ENCODE data around the gene YWHAG.
"Not testable (repeated sequence)": the region's sequence is repeated elsewhere in the genome, so short reads cannot be mapped to it uniquely, and the experiment has no call there.

YWHAG gene

DNA sequence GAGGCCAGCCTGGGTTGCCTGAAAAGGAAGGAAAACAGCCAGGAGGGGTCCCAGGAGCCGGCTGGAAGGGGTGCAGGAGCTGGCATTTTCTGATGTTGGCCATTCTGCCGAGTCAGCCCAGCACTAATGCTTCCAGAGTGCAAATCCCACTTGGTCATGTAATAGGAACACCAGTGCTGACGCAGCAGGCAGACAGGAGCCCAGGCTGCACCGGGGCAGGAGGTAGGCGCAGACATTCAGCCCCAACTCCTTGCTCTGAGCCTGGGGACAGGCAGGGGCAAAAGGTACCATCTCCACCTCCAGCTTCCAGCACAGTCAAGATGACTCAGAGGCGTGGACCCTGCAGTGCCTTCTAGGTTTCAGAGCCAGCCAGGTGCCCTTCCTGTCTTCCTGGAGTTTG is 10.2 kb upstream of the YWHAG start:
- peaks cover 61% of the 10 kb centered on the region for H3K4me1 Mint-ChIP-seq (ENCODE audit: low read depth)

DNA sequence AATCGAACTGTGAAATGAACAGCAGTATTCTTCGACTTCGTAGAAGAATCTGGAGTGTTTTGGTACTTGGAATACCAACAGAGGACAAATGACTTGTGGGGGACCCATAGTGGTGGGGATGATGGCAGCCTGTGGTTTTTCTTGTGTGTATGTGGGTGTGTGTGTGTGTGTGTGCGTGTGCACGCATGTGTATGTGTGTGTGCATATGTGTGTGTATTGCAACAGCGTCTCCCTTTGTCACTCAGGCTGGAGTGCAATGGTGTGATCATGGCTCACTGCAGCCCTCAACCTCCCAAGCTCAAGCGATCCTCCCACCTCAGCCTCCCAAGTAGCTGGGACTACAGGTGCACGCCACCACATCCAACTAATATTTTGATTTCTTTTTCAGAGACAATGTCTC is 9.4 kb upstream of the YWHAG start:
- no peaks in the 10 kb centered on the region for H3K36me3 Mint-ChIP-seq (ENCODE audit: low read depth)

More for the DNA sequence above, 10.2 kb upstream of the YWHAG start:
- H3K27ac Mint-ChIP-seq, result peak overlapping the region; percentile 27
- H3K27me3 Mint-ChIP-seq, result no peaks in the 10 kb centered on the region
- no peaks in the 10 kb centered on the region for H3K36me3 Mint-ChIP-seq (ENCODE audit: low read depth)
- no peaks in the 10 kb centered on the region for H3K9me3 Mint-ChIP-seq
- intact Hi-C loops (cut with micrococcal nuclease), result no loop called here
- no peak overlapping the region for H3K4me3 Mint-ChIP-seq

DNA sequence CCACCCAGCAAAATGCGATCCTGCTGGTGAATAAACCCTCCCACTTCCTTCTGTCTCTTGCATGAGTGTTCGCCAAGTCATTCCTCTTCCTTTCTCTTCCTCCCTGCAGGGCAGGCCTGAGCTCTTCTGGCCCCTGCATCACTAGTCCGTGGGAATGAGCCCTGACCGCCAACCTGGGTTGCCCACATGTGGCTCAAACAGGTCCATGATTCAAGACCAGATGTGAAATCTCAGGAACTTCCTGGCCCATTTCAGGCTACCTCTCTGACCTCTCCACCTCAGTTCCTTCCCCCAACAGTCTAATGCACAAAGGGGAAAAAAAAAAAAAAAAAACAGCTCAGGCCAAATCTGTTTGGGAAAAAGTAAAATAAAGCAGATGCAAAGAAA is 5.4 kb upstream of the YWHAG start:
- intact Hi-C loops (cut with micrococcal nuclease), result no loop called here
- no peaks in the 10 kb centered on the region for H3K27me3 Mint-ChIP-seq
- H3K27ac Mint-ChIP-seq, result peak overlapping the region; percentile 93
- no peaks in the 10 kb centered on the region for H3K9me3 Mint-ChIP-seq
- peaks cover 58% of the 10 kb centered on the region for H3K4me1 Mint-ChIP-seq (ENCODE audit: low read depth)
- peaks cover 2% of the 10 kb centered on the region for H3K36me3 Mint-ChIP-seq (ENCODE audit: low read depth)
- peak overlapping the region; percentile 72 for H3K4me3 Mint-ChIP-seq

More for the DNA sequence above, 9.4 kb upstream of the YWHAG start:
- intact Hi-C loops (cut with micrococcal nuclease), result no loop called here
- no peaks in the 10 kb centered on the region for H3K9me3 Mint-ChIP-seq
- H3K27me3 Mint-ChIP-seq, result no peaks in the 10 kb centered on the region
- H3K4me3 Mint-ChIP-seq, result no peak overlapping the region
- peaks cover 60% of the 10 kb centered on the region for H3K4me1 Mint-ChIP-seq (ENCODE audit: low read depth)
- peak overlapping the region; percentile 27 for H3K27ac Mint-ChIP-seq

DNA sequence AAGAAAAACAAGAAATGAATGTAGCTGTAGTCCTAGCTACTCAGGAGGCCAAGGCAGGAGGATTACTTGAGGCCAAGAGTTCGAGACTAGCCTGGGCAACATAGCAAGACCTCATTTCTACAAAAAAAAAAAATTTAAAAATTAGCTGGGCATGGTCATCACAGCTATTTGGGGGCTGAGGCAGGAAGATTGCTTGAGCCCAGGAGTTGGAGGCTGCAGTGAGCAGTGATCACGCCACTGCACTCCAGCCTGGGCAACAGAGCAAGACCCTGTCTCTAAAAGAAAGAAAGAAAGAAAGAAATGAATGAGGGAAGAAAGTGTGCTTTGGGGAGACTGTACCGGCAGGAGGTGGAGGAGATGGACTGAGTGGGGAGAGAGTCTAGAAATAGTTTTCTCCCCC is 5.0 kb upstream of the YWHAG start:
- peaks cover 58% of the 10 kb centered on the region for H3K4me1 Mint-ChIP-seq (ENCODE audit: low read depth)
- H3K9me3 Mint-ChIP-seq; H3K27me3 Mint-ChIP-seq; H3K36me3 Mint-ChIP-seq (ENCODE audit: low read depth); intact Hi-C loops (cut with micrococcal nuclease): not testable (repeated sequence)
- H3K27ac Mint-ChIP-seq, result peak overlapping the region; percentile 93
- H3K4me3 Mint-ChIP-seq, result peak overlapping the region; percentile 72

DNA sequence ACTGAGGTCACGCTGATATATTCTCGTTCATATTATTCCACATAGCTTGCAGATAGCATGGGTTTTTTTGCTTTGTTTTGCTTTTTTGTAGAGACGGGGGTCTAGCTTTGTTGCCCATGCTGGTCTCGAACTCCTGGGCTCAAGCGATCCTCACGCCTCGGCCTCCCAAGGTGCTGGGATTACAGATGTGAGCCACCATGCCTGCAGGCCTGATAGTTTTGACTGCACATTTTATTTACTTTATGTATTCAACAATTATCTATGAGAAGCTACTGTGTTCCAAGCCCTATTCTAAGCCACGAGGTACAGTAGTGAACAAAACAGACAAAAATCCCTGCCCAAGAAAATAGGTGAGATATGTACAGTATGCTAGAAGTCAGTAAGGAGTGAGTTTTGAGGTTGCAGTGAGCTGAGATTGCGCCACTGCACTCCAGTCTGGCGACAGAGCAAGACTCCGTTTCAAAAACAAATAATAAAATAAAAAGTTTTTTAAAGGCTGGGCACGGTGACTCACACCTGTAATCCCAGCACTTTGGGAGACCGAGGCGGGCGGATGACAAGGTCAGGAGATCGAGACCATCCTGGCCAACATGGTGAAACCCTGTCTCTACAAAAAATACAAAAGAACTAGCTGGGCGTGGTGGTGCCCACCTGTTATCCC is 1.3 kb upstream of the YWHAG start:
- H3K36me3 Mint-ChIP-seq (ENCODE audit: low read depth), result peaks cover 38% of the 10 kb centered on the region
- peaks cover 53% of the 10 kb centered on the region for H3K4me1 Mint-ChIP-seq (ENCODE audit: low read depth)
- H3K9me3 Mint-ChIP-seq, result no peaks in the 10 kb centered on the region
- peak overlapping the region; percentile 100 for H3K27ac Mint-ChIP-seq
- intact Hi-C loops (cut with micrococcal nuclease), result loop anchor here (1.0 to 2.0 kb wide), 3 partner anchors 33 to 43 kb away; no protein-coding TSS in a partner anchor
- H3K27me3 Mint-ChIP-seq, result no peaks in the 10 kb centered on the region
- peak overlapping the region; percentile 94 for H3K4me3 Mint-ChIP-seq

DNA sequence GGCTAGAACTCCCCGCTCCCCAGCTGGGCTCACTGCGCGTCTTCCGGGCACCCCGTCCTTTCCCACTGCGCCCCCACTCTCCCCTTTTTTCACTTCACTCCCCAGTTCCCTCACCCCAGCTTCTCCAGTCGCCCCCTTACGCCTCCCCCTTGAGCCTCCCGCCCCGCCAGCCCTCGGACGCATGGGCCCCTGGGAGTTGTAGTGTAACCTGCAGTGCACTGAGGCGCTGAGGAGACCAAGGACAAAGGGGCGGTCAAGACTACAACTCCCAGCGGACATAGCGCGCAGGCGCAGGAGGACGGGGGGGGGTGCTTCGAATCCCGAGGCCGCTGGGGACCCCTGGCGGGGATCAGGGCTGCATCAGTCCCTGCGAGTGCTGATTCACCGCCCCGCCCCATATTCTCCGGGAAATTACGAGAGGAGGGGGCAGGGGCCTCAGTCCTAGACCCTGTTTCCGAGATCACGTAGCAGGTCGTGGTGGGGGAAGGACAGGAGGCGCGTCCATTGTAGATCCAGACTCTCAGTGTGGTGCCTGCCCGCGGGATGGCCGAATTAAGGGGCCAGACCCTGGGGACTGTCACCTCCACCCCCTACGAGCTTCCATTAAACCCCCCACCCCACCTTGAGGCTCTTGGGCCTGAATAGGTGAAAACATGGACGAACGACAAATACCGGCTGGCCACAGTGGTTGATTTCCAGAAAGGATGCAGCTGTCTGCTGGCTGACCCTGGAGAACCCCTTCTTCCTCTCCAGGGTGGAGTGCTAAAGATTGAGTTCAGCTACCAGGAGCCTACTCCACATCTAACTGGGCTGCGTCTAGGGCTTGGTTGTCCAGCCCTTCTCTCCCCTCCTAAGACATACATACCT is 553 bp upstream of the YWHAG start:
- H3K36me3 Mint-ChIP-seq (ENCODE audit: low read depth), result peaks cover 45% of the 10 kb centered on the region
- no peaks in the 10 kb centered on the region for H3K9me3 Mint-ChIP-seq
- H3K4me1 Mint-ChIP-seq (ENCODE audit: low read depth), result peaks cover 53% of the 10 kb centered on the region
- H3K4me3 Mint-ChIP-seq, result peak overlapping the region; percentile 94
- H3K27me3 Mint-ChIP-seq, result no peaks in the 10 kb centered on the region
- intact Hi-C loops (cut with micrococcal nuclease), result loop anchor here (1.0 to 2.0 kb wide), 3 partner anchors 34 to 43 kb away; no protein-coding TSS in a partner anchor
- peak overlapping the region; percentile 100 for H3K27ac Mint-ChIP-seq

DNA sequence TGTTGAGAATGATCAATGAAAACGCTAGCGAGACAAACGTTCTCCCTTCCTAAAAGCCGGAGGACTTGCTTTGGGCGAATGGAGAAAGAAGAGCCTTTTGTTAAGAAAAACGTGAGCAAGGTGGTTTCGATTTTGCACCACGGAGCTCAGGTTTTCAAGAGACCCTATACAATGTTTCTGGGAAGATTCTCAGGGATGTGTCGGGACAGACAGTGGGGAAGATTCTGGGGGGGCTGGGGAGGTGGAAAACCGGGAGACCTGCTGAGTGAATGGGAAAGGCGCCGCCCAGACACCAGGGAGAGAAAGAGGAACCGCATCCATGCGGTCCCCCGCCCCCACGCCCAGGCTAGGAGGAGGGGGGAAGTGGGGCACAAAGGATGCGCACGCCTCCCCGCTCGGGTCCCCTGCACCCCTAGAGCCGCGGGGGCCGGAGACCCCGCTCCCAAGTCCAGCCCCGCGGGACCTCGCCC is 745 bp downstream of the YWHAG start:
- Mint-ChIP-seq H3K27me3 (no peaks in the 10 kb centered on the region), H3K36me3 (ENCODE audit: low read depth) (peaks cover 45% of the 10 kb centered on the region), H3K4me1 (ENCODE audit: low read depth) (peaks cover 43% of the 10 kb centered on the region), H3K27ac (peak overlapping the region; percentile 100), H3K9me3 (no peaks in the 10 kb centered on the region), H3K4me3 (peak overlapping the region; percentile 94)
- intact Hi-C loops (cut with micrococcal nuclease), result loop anchor here (2.0 kb wide), 1 partner anchor 45 kb away; no protein-coding TSS in a partner anchor

DNA sequence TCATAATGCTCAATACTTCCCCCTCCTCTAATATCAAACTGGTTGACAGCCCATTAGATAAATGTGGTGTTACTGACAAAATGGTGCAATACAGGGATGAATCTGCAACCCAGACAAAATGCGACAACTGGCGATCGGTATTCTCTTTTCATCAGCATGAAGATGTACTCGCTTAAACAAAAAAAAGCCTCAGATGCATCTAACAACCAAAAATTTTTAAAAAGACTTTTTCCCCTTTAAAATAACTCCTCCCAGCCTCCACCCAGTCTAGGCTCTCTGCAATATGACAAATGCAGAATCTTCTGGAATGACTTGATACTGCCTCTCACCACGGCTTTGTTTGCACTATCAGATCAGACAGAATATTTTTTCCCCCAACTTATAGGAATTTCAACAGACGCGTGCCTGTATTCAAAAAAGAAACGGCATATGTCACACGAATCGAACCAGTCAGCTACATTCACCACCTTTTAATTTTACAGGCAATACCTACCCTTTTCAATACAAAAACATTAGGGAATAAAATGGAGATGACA is 1.2 kb downstream of the YWHAG start:
- peaks cover 48% of the 10 kb centered on the region for H3K36me3 Mint-ChIP-seq (ENCODE audit: low read depth)
- H3K9me3 Mint-ChIP-seq, result no peaks in the 10 kb centered on the region
- intact Hi-C loops (cut with micrococcal nuclease), result loop anchor here (2.0 kb wide), 1 partner anchor 45 kb away; no protein-coding TSS in a partner anchor
- H3K27me3 Mint-ChIP-seq, result no peaks in the 10 kb centered on the region
- H3K4me1 Mint-ChIP-seq (ENCODE audit: low read depth), result peaks cover 40% of the 10 kb centered on the region
- H3K4me3 Mint-ChIP-seq, result peak overlapping the region; percentile 94
- H3K27ac Mint-ChIP-seq, result peak overlapping the region; percentile 100

DNA sequence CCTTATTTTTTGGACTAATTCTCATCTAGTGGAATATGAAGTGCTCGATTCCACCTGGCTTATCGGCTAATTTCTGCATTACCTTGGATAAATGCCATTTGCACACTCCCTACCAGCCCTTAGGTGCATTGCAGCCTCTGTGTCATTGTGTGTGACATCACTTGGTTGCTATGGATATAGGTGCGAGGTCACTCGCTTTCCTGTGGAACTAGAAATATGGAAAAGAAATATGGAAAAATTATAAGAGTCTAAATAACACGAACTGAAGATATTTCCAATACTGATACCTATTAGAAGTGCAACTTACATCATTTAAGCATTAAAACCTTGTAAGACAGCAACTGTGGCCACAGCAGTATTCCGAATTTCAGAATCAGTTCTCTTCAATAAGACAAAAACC is 2.0 kb downstream of the YWHAG start:
- intact Hi-C loops (cut with micrococcal nuclease), result no loop called here
- Mint-ChIP-seq H3K27me3 (no peaks in the 10 kb centered on the region), H3K36me3 (ENCODE audit: low read depth) (peaks cover 55% of the 10 kb centered on the region), H3K9me3 (no peaks in the 10 kb centered on the region), H3K27ac (no peak overlapping the region), H3K4me1 (ENCODE audit: low read depth) (peaks cover 45% of the 10 kb centered on the region), H3K4me3 (peak overlapping the region; percentile 94)

DNA sequence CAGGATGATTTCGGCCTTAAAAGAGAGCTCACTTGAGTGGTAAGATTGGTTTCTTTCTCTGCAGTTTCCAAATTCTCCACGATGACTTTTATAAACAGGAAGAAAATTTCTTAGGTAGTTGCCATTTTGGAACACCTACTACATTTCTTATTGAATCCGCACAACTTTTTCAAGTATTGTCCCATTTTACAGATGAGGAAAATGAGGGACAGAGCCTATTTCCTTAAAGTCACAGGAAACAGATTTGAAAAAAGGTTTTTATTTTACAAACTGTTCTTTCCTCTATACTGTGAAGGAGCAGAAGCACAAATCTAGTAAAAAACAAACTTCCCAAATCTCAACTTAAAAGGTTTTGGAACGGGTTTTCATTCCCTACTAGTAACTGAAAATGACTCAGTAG is 2.7 kb downstream of the YWHAG start:
- Mint-ChIP-seq H3K36me3 (ENCODE audit: low read depth) (peaks cover 62% of the 10 kb centered on the region), H3K27ac (no peak overlapping the region), H3K4me1 (ENCODE audit: low read depth) (peaks cover 52% of the 10 kb centered on the region), H3K27me3 (no peaks in the 10 kb centered on the region), H3K4me3 (no peak overlapping the region), H3K9me3 (no peaks in the 10 kb centered on the region)
- intact Hi-C loops (cut with micrococcal nuclease), result no loop called here

DNA sequence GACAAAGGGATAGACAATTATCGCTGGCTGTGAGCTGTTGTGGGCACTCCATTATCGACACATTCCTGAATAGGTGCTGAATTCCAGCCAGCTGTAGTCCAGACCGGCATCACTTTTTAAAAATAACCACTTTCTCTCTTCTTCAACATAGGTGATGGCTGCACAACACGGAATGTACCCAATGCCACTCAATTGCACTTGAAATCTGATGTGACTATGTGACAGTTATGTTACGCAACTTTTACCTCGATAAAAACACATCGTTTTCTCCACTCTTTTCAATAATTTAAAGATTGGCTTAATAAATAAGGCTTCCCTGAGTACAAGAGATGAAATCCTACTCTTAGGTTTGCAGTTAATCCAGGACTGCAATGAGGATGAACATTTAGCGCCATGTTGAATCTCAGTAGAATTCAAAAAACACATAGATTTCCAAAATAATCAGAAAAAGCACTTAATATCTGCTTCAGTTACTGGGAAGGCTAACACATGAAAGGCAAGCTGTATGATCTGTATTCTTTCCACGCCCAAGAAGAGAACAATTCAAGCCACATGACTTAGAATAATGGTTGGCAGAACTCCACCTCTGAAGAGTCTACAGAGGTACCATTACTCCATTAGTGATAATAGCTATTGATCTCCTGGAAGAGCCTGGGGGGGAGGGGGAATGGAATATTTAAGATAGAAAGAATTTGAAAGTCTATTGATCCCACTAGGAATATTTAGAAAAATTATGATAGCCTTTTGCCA is 3.6 kb downstream of the YWHAG start:
- intact Hi-C loops (cut with micrococcal nuclease), result no loop called here

DNA sequence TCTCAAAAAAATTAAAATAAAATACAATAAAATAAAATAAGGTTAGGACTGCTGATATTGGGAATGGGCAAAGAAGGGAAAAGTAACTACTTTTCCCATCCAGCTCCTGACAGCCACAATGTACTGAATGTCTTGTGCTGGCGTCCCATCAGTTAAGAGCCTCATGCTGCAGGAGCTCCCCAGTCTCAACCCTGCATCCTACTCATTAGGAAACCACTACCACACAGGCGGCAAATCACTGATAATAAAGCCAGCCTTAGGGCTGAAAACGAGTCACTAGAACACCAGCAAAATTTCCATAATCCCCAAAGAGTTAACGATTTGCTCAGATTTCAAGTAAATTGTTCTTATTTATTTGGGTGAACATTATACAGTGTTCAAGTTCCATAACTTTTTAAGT is 4.3 kb downstream of the YWHAG start:
- intact Hi-C loops (cut with micrococcal nuclease), result no loop called here
- H3K27me3 Mint-ChIP-seq, result no peaks in the 10 kb centered on the region

More for the DNA sequence above, 3.6 kb downstream of the YWHAG start:
- Mint-ChIP-seq H3K27ac (no peak overlapping the region), H3K4me3 (no peak overlapping the region), H3K9me3 (no peaks in the 10 kb centered on the region), H3K27me3 (no peaks in the 10 kb centered on the region), H3K36me3 (ENCODE audit: low read depth) (peaks cover 72% of the 10 kb centered on the region), H3K4me1 (ENCODE audit: low read depth) (peaks cover 53% of the 10 kb centered on the region)

DNA sequence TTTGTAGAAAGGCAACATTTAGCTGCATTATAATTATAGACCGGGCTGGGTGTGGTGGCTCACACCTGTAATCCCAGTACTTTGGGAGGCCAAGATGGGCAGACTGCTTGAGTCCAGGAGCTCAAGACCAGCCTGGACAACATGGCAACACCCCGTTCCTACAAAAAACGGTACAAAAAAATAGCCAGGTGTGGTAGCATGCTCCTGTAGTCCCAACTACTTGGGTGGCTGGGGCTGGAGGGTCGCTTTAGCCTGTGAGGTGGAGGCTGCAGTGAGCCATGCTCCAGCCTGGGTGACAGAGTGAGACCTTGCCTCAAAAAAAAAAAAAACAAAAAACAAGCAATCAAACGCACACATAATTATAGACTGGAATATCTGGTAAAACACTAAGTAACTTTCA is 5.0 kb downstream of the YWHAG start:
- H3K36me3 Mint-ChIP-seq (ENCODE audit: low read depth), result peaks cover 80% of the 10 kb centered on the region
- intact Hi-C loops (cut with micrococcal nuclease), result no loop called here
- H3K27ac Mint-ChIP-seq, result no peak overlapping the region
- no peaks in the 10 kb centered on the region for H3K9me3 Mint-ChIP-seq
- no peak overlapping the region for H3K4me3 Mint-ChIP-seq
- H3K27me3 Mint-ChIP-seq, result no peaks in the 10 kb centered on the region
- peaks cover 54% of the 10 kb centered on the region for H3K4me1 Mint-ChIP-seq (ENCODE audit: low read depth)

More for the DNA sequence above, 4.3 kb downstream of the YWHAG start:
- no peaks in the 10 kb centered on the region for H3K9me3 Mint-ChIP-seq
- H3K4me1 Mint-ChIP-seq (ENCODE audit: low read depth), result peaks cover 53% of the 10 kb centered on the region
- H3K36me3 Mint-ChIP-seq (ENCODE audit: low read depth), result peaks cover 78% of the 10 kb centered on the region
- no peak overlapping the region for H3K4me3 Mint-ChIP-seq
- H3K27ac Mint-ChIP-seq, result no peak overlapping the region

All from dendritic cell treated with granulocyte-macrophage colony-stimulating factor and Interleukin-4, amounts not matched to agents 40 ng/mL and 50 ng/mL, for 4 days (primary cell).